GM19468 (cell line): ENCODE measurements around the gene GH2.
"Not testable (repeated sequence)": the region's sequence is repeated elsewhere in the genome, so short reads cannot be mapped to it uniquely, and the experiment has no call there.

Experiments
- ATAC-seq: cut with Tn5 transposase; IDR thresholded peaks from one replicate; pipeline ENCODE4 v1.9.1; 2021; ENCODE audit warnings: mild to moderate bottlenecking, moderate library complexity, moderate number of reproducible peaks; ENCODE audit not compliant: unreplicated experiment; ENCODE audit errors: extremely low read depth

GH2 gene

DNA sequence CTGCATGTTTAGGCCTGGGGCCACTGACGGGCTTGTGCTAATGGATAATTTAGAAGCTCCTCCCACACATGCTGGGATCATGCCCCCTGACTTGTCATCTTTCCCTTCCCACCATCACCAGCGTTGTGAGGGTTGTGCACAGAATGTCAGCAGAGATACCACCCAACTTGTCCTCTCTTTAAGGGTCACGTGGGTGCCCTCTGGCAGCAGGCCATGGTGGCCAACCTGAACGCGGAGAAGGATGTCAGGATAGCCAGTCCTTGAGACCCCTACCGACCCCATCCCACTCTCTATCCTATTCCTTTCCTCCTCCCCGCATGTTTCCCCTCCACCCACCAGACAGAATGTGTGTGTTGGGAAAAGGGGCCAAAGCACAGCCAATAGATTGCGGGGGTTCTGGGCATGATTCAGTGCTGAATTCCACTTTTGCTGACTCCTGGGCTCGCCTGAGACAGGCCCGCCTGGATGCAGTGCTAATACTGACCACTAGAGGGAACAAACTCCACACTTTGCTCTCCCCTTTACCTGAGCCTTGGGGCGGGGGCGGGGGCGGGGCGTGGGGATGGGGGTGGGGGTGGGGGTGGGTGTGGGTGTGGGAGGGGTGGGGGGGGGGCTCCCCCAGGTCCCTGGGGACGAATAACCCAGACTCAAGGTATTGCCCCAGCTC, at the start of gene GH2:
TSS of gene GH2 (minus strand) at position 10 of the 667 bp plus-strand sequence. CDS start 143 bp downstream, outside the sequence.
- ATAC-seq = no peak

DNA sequence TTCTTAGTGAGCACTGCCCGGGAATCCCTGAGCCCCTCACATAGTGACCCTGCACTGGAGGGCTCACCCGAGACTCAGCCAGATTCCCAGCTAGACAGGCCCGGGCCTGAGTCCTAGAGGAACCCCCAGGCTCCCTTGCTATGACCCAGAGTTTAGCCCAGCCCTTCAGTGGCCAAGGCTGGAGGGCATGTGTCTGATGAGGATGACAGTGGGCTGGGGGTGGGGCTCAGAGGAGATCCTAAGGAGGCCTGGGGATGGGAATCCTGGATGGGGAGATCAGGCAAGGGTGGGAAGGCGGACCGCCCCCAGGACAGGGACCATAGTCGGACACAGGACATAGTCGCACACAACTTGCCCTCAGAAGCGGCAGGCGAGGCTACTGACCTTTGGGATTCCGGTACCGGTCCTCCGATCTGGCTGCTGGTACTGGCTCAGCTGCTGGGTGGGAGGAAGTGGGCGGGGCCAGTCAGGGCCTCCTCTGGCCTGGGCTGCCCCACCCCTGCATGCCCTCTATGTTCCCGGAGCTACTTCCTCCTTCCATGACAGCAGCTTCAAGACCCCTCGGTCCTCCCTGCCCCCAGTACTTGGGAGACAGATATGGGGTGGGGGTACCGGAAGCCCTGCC, 49.3 kb upstream of the GH2 start:
- ATAC-seq = no peak

DNA sequence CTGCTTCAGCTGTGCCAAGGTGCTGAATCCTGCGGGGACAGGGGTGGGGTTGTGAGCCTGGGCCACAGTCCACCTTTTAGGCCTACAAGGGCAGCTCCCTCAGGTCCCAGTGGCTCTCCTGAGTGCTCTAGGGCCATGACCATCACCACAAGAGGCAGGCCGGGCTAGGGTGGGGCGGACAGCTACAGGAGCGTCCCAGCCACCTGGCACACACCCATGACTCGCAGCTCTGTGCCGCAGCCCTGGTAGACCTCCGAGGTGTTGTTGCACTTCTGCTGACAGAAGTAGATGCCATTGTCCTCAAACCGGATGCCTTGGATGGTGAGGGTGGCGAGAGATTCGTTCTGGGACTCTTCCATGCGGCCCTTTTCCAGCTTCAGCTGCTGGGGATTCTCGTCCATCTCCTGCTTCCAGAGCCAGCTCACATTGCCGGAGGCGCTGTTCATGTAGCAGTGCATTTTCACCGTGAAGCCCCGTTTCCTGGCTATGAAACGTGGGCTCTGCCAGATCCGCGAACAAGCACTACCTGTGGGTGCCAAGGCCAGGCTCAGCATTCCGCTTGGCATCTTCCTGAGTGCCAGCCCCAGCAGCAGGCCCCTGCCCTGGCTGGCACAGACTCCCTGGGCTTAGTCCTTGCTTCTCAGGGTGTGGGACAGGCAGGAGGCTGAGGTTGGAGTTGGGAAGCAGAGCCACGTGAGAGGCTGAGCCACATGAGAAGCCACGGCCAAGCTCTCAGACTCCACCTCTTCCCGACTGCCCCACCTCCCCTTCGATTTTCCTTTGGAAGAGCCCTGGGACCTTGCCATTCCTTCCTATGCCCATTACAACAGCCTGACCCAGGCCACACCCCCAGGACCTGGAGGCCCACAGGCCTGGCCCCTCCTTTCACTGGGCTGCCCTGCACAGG, 48.4 kb upstream of the GH2 start:
- no peak for ATAC-seq

DNA sequence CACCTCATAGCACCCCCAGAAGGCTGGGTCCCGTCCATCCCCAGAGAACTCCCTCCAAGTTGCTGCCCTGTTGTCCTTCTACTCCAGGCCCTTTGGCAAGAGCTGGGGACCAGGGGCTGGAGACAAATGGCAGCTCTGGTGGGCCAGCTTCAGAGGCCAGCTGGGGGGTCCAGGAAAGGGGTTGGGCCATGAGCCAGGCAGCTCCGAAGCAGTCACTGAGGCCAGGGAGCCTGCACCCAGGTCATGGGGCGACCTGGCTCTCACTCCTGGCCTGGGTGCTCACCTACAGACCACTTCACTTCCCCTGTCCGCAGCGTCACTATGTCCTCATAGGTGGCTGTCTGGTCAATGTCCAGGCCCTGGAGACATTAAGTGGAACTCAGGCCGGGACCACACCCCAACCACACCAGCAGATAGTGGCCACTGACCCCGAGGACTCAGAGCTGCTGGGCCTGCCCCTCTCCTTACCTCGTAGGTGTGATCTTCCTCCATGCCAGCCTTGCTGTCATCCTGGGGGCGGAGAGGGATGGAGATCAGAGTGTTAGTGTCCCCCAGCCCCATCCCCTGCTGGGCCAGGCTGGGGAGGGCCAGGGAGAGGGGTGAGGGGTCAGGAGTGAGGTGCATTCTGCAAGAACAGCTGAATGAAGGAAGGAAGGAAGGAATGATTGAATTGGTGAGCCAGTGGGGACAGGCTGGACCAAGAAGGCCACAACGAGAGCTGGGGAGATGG, 47.4 kb upstream of the GH2 start:
- ATAC-seq = no peak

DNA sequence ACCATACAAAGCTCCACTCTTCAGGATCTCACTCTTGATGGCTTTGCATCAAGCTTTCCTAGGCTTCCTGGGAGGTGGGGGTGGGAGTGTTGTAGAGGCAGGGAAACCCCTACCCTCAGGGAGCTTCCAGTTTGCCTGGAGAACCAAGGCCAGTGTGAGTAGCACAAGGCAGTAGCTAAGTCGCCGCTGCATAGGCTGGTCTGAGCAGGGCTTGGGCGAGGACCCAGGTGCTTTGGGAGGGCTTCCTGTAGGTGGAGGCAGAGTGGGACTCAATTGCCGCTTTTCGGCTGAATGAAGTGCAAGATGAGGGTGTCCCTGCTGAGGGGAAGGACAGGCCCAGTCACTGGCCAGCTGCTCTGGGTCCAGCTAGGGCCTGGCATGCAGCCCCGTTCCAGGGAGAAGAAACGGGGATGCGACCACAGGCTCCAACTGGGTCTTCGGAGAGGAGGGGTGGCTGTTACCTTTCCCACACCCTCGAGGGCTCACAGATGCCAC, 46.5 kb upstream of the GH2 start:
- no peak for ATAC-seq

DNA sequence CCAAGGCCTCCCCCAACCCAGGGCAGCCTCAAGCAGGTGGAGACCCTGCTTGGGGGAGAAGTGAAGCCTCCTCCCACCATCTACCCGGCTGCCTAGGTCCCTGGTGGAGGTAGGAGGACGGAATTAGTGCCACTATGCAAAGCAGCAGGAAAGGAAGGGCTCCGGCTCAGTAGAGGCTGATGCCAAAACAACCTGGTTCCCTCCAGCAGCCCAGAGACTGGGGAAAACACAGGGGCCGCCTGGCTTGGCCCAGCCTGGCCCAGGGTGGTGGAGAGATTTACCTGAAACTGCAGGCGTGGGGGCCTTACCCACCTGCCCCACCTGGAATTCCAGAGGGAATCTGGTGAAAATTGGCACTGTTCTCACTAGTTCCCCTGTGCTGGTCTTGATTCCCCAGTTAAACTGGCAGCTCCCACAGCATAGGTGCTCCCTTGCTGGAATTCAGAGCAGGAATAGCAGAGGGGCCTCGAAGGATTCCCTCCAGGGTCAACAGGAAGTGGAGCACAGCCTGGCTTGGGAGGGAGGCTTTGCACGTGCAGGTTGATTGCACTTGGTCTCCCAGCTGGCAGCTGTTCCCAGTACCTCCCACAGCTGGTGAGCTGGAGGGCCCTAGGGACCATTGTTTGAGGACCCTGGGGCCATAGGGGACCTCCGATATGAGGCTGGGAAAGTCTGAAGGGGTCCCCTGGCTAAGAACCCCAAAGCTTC, 45.9 kb upstream of the GH2 start:
- ATAC-seq = no peak

DNA sequence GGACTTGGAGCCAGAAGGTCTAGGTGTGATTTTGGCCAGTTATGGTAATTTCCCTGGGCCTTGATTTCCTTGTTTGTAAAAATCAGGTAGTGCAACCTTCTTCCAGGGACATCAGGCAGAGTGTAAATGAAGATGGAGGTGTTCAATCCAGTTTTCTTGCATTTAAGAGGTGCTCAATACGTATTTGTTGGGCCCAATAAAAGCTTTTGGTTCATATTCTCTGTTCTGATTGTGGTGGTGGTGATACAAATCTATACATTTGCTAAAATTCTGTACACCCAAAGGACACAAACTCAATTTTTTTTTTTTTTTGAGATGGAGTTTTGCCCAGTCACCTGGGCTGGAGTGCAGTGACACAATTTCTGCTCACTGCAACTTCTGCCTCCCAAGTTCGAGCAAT, 44.4 kb upstream of the GH2 start:
- ATAC-seq = no peak

DNA sequence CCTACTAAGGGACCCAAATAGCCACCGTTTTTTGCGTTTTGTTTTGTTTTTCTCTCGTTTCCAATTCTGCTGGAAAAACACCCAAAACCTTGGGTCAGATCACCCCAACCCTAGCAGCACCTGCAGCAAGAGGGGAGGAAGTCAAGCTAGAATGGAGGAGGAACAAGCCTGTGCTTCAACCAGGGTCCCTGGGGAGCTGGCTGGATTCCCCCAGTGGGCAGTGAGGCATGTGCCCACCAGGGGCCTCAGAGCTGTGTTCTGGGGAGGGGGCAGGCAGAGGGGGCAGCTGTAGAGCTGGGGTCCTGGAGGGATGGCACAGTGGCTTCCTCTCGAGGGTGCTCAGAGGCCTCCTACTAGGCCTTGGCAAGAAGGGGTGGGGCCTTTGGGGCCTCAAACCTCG, 43.9 kb upstream of the GH2 start:
- no peak for ATAC-seq

DNA sequence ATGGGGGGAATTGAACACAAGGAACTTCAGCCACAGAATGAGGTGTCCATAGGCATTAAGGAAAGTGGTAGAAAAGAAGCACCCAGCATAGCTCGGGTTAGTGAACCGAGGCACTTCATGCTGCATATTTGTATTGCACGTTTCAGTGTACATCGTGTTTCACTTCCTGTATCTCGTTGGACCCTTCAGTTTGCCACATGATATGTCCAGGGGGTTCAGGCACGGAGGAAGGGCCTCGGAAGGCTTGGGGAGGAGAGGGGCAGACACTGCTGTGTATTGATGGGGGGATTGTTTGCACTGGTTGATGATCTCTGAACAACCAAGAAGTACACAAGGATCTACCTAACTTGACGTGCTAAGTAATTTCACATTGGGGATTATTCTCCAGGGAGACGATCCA, 40.7 kb upstream of the GH2 start:
- not testable (repeated sequence) for ATAC-seq

DNA sequence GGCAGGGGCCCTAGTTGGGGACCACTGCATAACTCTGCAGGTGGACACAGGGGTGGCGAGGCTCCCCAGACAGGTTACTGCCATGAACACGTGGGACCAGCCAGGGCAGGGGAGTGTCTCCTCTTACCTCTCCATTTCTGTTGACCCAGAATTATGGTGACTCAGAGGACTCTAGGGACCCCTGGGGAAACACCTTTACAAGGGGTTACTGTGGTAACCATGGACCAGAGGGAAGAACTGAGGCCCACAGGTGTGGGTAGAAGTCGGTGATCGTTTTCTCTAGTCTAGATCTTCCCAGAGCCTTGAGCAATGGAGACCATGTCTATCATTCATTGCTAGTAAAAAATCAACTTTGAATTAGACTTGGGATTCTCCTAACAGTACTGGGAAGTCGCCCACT, 39.0 kb upstream of the GH2 start:
- ATAC-seq = not testable (repeated sequence)

DNA sequence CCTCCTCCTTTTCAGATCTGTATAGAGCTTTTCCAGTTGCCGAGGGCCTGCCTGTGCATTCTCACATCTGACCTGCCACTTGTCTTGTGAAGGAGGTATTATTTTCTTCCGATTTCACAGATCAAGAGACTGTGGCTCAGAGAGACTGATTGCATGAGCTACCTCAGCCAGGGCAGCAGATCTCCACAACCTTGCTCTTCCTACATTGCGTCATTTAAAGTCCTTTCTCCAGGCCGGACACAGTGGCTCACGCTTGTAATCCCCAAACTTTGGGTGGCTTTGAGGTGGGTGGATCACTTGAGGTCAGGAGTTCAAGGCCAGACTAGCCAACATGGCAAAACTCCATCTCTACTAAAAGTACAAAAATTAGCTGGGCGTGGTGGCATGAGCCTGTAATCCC, 38.3 kb upstream of the GH2 start:
- ATAC-seq = not testable (repeated sequence)

DNA sequence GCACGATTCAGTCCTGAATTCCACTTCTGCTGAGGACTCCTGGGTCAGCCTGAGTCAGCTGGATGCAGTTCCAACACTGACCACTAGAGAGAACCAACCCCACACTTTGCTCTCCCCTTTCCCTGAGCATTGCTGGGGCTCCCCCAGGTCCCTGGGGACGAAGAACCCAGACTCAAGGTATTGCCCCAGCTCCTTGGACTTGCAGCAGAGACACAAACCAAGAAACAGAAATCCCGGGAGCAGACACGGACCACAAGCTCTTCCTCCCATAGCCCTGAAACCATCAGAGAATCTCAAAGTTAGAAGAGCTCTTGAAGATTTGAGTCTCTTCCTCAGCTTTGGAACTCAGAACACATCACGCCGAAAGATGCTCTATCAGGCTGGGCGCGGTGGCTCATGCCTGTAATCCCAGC, 37.6 kb upstream of the GH2 start:
- peak; percentile 27 for ATAC-seq

DNA sequence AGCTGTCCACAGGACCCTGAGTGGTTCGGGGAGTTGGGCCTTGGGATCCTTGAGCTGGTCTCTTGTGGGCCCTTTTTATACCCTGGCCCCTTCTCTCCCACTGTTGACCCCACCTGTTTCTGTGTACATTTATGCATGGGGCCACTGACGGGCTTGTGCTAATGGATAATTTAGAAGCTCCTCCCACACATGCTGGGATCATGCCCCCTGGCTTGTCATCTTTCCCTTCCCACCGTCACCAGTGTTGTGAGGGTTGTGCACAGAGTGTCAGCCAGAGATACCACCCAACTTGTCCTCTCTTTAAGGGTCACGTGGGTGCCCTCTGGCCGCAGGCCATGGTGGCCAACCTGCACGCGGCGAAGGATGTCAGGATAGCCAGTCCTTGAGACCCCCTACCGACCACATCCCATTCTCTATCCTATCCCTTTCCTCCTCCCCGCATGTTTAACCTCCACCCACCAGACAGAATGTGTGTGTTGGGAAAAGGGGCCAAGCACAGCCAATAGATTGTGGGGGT, 37.1 kb upstream of the GH2 start, which contains the start of gene GH1:
TSS of gene GH1 (minus strand) at position 51 of the 517 bp plus-strand sequence. CDS start 63 bp downstream, outside the sequence.
- not testable (repeated sequence) for ATAC-seq

DNA sequence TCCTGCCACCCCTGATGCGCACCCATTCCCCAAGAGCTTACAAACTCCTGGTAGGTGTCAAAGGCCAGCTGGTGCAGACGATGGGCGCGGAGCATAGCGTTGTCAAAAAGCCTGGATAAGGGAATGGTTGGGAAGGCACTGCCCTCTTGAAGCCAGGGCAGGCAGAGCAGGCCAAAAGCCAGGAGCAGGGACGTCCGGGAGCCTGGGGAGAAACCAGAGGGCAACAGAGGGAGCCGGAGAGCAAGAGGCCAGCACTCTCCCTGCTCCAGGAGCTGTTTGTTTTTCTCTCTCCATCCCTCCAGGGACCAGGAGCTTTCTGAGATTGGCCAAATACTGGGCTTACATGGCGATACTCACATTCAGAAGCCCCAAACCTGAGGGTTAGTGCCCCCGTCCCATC, 36.6 kb upstream of the GH2 start:
- ATAC-seq = no peak

DNA sequence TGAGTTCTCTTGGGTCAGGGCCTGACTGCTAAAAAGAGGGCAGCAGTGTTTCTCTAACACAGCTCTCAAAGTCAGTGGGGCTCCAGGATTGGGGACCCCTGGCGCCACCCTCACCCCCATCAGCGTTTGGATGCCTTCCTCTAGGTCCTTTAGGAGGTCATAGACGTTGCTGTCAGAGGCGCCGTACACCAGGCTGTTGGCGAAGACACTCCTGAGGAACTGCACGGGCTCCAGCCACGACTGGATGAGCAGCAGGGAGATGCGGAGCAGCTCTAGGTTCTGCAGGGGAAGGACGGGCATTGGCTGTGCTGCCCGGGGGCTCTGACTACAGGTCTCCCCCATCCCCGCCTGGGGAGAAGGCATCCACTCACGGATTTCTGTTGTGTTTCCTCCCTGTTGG, 35.9 kb upstream of the GH2 start:
- ATAC-seq = no peak

DNA sequence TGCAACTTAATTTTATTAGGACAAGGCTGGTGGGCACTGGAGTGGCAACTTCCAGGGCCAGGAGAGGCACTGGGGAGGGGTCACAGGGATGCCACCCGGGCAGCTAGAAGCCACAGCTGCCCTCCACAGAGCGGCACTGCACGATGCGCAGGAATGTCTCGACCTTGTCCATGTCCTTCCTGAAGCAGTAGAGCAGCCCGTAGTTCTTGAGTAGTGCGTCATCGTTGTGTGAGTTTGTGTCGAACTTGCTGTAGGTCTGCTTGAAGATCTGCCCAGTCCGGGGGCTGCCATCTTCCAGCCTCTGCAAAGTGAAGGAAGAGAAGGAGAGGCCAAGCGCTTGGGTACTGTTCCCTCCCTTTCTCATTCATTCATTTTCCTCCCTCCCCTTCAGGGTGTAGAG, 35.5 kb upstream of the GH2 start:
- ATAC-seq = not testable (repeated sequence)

DNA sequence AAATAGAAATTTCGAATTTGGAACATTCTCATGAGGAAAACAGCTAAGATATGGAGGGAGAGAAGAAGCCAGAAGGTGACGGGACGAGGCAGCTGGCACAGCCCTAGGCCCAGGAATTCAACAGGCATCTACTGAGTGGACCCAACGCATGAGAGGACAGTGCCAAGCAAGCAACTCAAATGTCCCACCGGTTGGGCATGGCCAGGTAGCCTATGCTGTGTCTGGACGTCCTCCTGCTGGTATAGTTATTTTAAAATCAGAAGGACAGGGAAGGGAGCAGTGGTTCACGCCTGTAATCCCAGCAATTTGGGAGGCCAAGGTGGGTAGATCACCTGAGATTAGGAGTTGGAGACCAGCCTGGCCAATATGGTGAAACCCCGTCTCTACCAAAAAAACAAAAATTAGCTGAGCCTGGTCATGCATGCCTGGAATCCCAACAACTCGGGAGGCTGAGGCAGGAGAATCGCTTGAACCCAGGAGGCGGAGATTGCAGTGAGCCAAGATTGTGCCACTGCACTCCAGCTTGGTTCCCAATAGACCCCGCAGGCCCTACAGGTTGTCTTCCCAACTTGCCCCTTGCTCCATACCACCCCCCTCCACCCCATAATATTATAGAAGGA, 34.9 kb upstream of the GH2 start:
- ATAC-seq = no peak

DNA sequence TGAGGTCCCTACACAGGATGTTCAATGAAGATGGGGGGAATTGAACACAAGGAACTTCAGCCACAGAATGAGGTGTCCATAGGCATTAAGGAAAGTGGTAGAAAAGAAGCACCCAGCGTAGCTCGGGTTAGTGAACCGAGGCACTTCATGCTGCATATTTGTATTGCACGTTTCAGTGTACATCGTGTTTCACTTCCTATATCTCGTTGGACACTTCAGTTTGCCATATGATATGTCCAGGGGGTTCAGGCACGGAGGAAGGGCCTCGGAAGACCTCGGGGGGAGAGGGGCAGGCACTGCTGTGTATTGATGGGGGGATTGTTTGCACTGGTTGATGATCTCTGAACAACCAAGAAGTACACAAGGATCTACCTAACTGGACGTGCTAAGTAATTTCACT, 34.0 kb upstream of the GH2 start:
- not testable (repeated sequence) for ATAC-seq

DNA sequence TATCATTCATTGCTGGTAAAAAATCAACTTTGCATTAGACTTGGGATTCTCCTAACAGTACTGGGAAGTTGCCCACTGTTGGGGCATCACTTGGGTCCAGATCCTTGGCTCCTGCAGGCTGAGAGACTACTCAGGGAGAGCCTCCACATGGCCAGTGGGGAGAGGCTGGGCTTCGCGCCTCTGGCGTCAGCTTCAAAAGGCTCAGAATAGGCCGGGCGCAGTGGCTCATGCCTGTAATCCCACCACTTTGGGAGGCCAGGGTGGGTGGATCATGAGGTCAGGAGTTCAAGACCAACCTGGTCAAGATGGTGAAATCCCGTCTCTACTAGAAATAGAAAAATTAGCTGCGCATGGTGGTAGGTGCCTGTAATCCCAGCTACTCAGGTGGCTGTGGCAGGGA, 32.7 kb upstream of the GH2 start:
- no peak for ATAC-seq
